Esophagus muscularis mucosa (tissue), 4 donors: ENCODE measurements around the gene RTN4IP1. TPM values are rescaled to one million over a fixed set of nuclear protein-coding genes. Genes with fewer than 3 reads are reported as not detected.

ENCODE experiments used
- DNase-seq: peaks from one replicate; pipeline ENCODE4 v3.0.0-alpha.2; 2017; ENCODE audit errors: extremely low spot score
- H3K27ac ChIP-seq, 4 donors: fragments of 200-600 bp; sonication (generic); replicated peaks in 1 of 4; 1 replicate in 3 of 4; 2 replicates in 1 of 4; pipeline ENCODE4 v1.5.1; 2016 to 2019; ENCODE audit warnings: mild to moderate bottlenecking in 1 of 4
- H3K27me3 ChIP-seq, 4 donors: fragments of 200-600 bp; sonication (generic); one replicate each; pipeline versions ENCODE4 v1.5.1 to v1.6.0; 2016 to 2019
- H3K36me3 ChIP-seq, 4 donors: fragments of 200-600 bp; sonication (generic); one replicate each; pipeline ENCODE4 v1.5.1; 2016 to 2019
- H3K4me1 ChIP-seq, 4 donors: fragments of 200-600 bp; sonication (generic); one replicate each; pipeline ENCODE4 v1.5.1; 2016 to 2019
- H3K4me3 ChIP-seq, 4 donors: fragments of 200-600 bp; sonication (generic); 1 replicate in 2 of 4; 2 replicates in 2 of 4; pipeline ENCODE4 v1.5.1; 2016 to 2019; ENCODE audit warnings: mild to moderate bottlenecking in 4 of 4, moderate library complexity in 1 of 4
- H3K9me3 ChIP-seq, 4 donors: fragments of 200-600 bp; sonication (generic); 1 replicate in 3 of 4; 2 replicates in 1 of 4; pipeline ENCODE4 v1.5.1; 2016 to 2019
- CTCF ChIP-seq, 3 experiments: fragments of 200-600 bp in 2 of 3; fragments of 450-650 bp in 1 of 3; sonication (generic) in 2 of 3; IDR thresholded peaks; one replicate each; pipeline ENCODE4 v1.5.1; 2017 to 2019; ENCODE audit warnings: antibody characterized with exemption in 3 of 3, mild to moderate bottlenecking in 2 of 3, moderate library complexity in 1 of 3
- EP300 ChIP-seq: sonication (generic); formaldehyde crosslinking; IDR thresholded peaks from one replicate; pipeline ENCODE4 v1.6.1; 2017; ENCODE audit warnings: antibody characterized with exemption
- POLR2A ChIP-seq: fragments of 450-650 bp; IDR thresholded peaks from one replicate; pipeline ENCODE4 v1.6.1; 2017; ENCODE audit warnings: antibody characterized with exemption, moderate library complexity, mild to moderate bottlenecking, low read depth
- POLR2AphosphoS5 ChIP-seq, 2 donors: sonication (generic); formaldehyde crosslinking; IDR thresholded peaks; one replicate each; pipeline ENCODE4 v1.6.1; 2017; ENCODE audit warnings: antibody characterized with exemption in 2 of 2
- WGBS: methylation state at CpG from one replicate; pipeline ENCODE4 v1.1.5; 2018; 5-methylcytosine and 5-hydroxymethylcytosine counted together
- intact Hi-C: fragments of 100-400 bp; cut with DNase I; formaldehyde crosslinking; loops from one replicate; pipeline ENCODE4 v1.15.1; 2023
- total RNA-seq, 4 donors: library from RNA; depleted of rRNA; stranded (reverse); fragments of >200 nt; gene quantifications; one replicate each; pipeline versions ENCODE4 v1.1.0 to v1.2.1, GENCODE V29; 2016

The RTN4IP1 gene
- total RNA-seq, 4 donors from 2014 or later = 2.3 to 6.2 (median 4.9) TPM

DNA sequence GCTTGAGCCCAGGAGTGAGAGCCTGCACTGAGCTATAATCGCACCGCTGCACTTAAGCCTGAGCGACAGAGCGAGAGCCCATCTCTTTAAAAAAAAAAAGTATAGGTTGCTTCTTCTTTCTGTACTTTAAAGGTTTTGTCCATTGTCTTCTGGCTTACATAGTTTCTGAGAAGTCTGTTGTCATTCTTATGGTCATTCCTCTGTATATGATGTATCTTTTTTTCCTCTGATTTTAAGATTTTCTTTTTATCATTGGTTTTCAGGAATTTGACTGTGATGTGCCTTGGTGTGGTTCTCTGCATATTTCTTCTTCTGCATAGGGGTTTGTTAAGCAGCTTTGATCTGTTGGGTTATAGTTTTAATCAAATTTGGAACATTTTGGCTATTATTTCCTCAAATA is 29.2 kb upstream of the RTN4IP1 start:
- no peak for TF ChIP-seq POLR2A
- TF ChIP-seq CTCF (IDR thresholded peaks at IDR 0.05) = no peak
- no peak for TF ChIP-seq POLR2AphosphoS5 (IDR thresholded peaks at IDR 0.05)
- no peak for TF ChIP-seq EP300
- H3K4me3 ChIP-seq = no peak overlapping the region
- H3K9me3 ChIP-seq = peaks cover 0 to 14% (median 6%) of the 10 kb centered on the region in 4 donors
- intact Hi-C loops = no loop called here
- WGBS = 100% methylated on average over 4 of the region's 4 CpGs
- H3K36me3 ChIP-seq = peaks cover 48 to 91% (median 79%) of the 10 kb centered on the region in 4 donors
- no peak overlapping the region for H3K27ac ChIP-seq
- H3K27me3 ChIP-seq = no peaks in the 10 kb centered on the region
- DNase-seq = no peak
- H3K4me1 ChIP-seq = no peaks in the 10 kb centered on the region

- DNase-seq = no peak
- Histone ChIP-seq H3K27ac (no peak overlapping the region), H3K9me3 (no peaks in the 10 kb centered on the region), H3K4me1 (no peaks in the 10 kb centered on the region), H3K36me3 (peaks cover 35 to 82% (median 60%) of the 10 kb centered on the region in 4 donors), H3K27me3 (no peaks in the 10 kb centered on the region), H3K4me3 (no peak overlapping the region)
- 95% methylated on average over 7 of the region's 7 CpGs for WGBS
- TF ChIP-seq POLR2A = no peak
- intact Hi-C loops = no loop called here
Observed at GRCh38 chr6:106648651-106649308, 19.5 kb upstream of the RTN4IP1 start.

DNA sequence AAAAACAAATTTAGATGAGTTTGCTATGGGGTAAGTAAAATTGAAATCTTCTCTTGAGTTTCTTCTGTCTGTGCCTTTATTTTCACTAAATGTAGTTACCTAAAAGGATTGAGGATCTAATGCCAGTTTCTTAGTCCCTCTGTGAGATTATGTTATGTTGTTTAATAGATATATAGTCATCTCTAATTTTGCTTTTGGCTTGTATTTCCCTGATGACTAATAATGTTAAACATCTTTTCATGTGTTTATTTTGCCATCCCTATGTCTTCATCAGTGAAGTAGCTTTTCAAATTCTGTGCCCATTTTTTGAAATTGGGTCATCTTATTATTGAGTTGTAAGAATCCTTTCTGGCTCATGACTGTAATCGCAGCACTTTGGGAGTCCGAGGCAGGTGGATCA is 13.8 kb upstream of the RTN4IP1 start:
- peaks cover 20 to 71% (median 51%) of the 10 kb centered on the region in 4 donors for H3K36me3 ChIP-seq

DNA sequence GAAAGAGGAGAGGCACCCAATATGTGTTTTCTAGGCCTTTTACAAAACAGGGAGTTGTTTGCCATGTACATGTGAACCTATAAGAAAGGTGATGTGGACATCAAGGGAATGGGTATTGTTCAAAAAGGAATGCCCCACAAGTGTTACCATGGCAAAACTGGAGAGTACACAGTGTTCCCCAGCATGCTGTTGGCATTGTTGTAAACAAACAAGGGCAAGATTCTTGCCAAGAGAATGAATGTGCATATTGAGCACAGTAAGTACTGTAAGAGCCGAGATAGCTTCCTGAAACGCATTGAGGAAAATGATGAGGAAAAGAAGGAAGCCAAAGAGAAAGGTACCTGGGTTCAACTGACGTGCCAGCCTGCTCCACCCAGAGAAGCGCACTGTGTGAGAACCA is 13.2 kb upstream of the RTN4IP1 start:
- intact Hi-C loops = no loop called here

More for the DNA sequence above, 13.8 kb upstream of the RTN4IP1 start:
- WGBS = 100% methylated on average over 2 of the region's 2 CpGs
- Histone ChIP-seq H3K27me3 (no peaks in the 10 kb centered on the region), H3K27ac (no peak overlapping the region), H3K4me1 (no peaks in the 10 kb centered on the region), H3K4me3 (no peak overlapping the region), H3K9me3 (no peaks in the 10 kb centered on the region)
- intact Hi-C loops = no loop called here
- DNase-seq = no peak
- no peak for TF ChIP-seq EP300
- no peak for TF ChIP-seq POLR2A
- no peak for TF ChIP-seq CTCF (IDR thresholded peaks at IDR 0.05)
- no peak for TF ChIP-seq POLR2AphosphoS5 (IDR thresholded peaks at IDR 0.05)

DNA sequence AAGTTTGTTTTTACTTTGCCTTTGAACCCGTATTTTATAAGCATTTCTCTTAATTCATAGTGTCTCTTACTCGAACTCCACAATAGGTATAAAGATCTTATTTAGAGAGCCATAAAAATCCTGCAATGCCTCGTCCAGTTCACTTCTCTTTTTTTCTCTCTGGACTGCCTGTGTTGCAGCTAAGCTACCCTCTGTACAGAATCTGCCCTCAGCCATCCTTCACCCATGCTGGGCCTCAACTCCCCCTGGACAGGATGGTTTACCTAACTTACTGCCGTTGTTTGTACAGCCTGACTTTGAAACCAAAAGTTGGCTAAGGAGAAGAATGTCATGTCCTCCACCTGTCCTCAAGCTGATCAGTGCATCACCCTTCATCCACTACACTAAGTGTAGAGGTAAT is 10.5 kb upstream of the RTN4IP1 start:
- TF ChIP-seq EP300 (no peak), POLR2AphosphoS5 (IDR thresholded peaks at IDR 0.05) (no peak), POLR2A (no peak), CTCF (IDR thresholded peaks at IDR 0.05) (no peak)
- Histone ChIP-seq H3K36me3 (peaks cover 12 to 50% (median 34%) of the 10 kb centered on the region in 4 donors), H3K4me3 (no peak overlapping the region), H3K27me3 (no peaks in the 10 kb centered on the region), H3K9me3 (no peaks in the 10 kb centered on the region), H3K4me1 (peaks cover 0 to 6% (median 3%) of the 10 kb centered on the region in 4 donors), H3K27ac (no peak overlapping the region)
- 92% methylated on average over 4 of the region's 4 CpGs for WGBS
- no peak for DNase-seq
- intact Hi-C loops = no loop called here

More for the DNA sequence above, 13.2 kb upstream of the RTN4IP1 start:
- Histone ChIP-seq H3K4me3 (no peak overlapping the region), H3K36me3 (peaks cover 20 to 68% (median 49%) of the 10 kb centered on the region in 4 donors), H3K27me3 (no peaks in the 10 kb centered on the region), H3K27ac (no peak overlapping the region), H3K9me3 (no peaks in the 10 kb centered on the region), H3K4me1 (no peaks in the 10 kb centered on the region)
- no peak for DNase-seq
- WGBS = 89% methylated on average over 4 of the region's 4 CpGs
- TF ChIP-seq POLR2AphosphoS5 (IDR thresholded peaks at IDR 0.05) (no peak), POLR2A (no peak), EP300 (no peak), CTCF (IDR thresholded peaks at IDR 0.05) (no peak)
